Uterus (tissue), 4 donors: ENCODE measurements around the gene P2RY13. TPM values are rescaled to one million over a fixed set of nuclear protein-coding genes. Genes with fewer than 3 reads are reported as not detected.

Experiments used
- DNase-seq, 2 donors: peaks; one replicate each; pipeline ENCODE4 v3.0.0-alpha.2; 2019 to 2020
- H3K27ac ChIP-seq, 2 donors: fragments of 200-600 bp; sonication (generic); 1 replicate in 1 of 2; 2 replicates in 1 of 2; pipeline ENCODE4 v1.5.1; 2016 to 2018
- H3K27me3 ChIP-seq, 2 donors: fragments of 200-600 bp; sonication (generic); one replicate each; pipeline ENCODE4 v1.5.1; 2018 to 2019; ENCODE audit warnings: control low read depth in 1 of 2
- H3K36me3 ChIP-seq, 2 donors: fragments of 200-600 bp; sonication (generic); one replicate each; pipeline ENCODE4 v1.5.1; 2019; ENCODE audit warnings: control low read depth in 1 of 2
- H3K4me1 ChIP-seq, 2 donors: fragments of 200-600 bp; sonication (generic); one replicate each; pipeline ENCODE4 v1.5.1; 2018 to 2019; ENCODE audit warnings: control low read depth in 1 of 2
- H3K4me3 ChIP-seq, 2 donors: fragments of 200-600 bp; sonication (generic); 1 replicate in 1 of 2; 2 replicates in 1 of 2; pipeline ENCODE4 v1.5.1; 2018 to 2019; ENCODE audit warnings: mild to moderate bottlenecking in 1 of 2
- H3K9me3 ChIP-seq, 2 donors: fragments of 200-600 bp; sonication (generic); one replicate each; pipeline ENCODE4 v1.5.1; 2019; ENCODE audit warnings: control low read depth in 1 of 2
- POLR2A ChIP-seq, 2 donors: fragments of 450-650 bp; IDR thresholded peaks; one replicate each; pipeline ENCODE4 v1.6.1; 2016; ENCODE audit warnings: antibody characterized with exemption in 2 of 2, mild to moderate bottlenecking in 1 of 2, moderate library complexity in 1 of 2
- intact Hi-C: fragments of 100-400 bp; cut with DNase I; formaldehyde crosslinking; loops from one replicate; pipeline ENCODE4 v1.15.1; 2023; ENCODE audit warnings: low total_unique reads
- total RNA-seq, 4 donors: library from RNA; depleted of rRNA in 3 of 4; stranded (reverse); fragments of >200 nt in 3 of 4; gene quantifications; one replicate each; pipeline versions ENCODE4 v1.1.0 to v1.2.4, GENCODE V29; 2014 to 2023
- TF ChIP-seq, protein P1 (sequence below), 4 experiments: fragments of 200-600 bp in 2 of 4; fragments of 450-650 bp in 2 of 4; sonication (generic) in 2 of 4; IDR thresholded peaks; one replicate each; pipeline ENCODE4 v1.5.1; 2016 to 2019; ENCODE audit warnings: antibody characterized with exemption in 4 of 4, mild to moderate bottlenecking in 2 of 4, moderate library complexity in 1 of 4
- donor health status: DM: yes; HTN: yes; CAD: no.

Gene P2RY13
- total RNA-seq, 4 donors from 2014 or later, result 0.88 to 1.5 (median 1.2) TPM

DNA sequence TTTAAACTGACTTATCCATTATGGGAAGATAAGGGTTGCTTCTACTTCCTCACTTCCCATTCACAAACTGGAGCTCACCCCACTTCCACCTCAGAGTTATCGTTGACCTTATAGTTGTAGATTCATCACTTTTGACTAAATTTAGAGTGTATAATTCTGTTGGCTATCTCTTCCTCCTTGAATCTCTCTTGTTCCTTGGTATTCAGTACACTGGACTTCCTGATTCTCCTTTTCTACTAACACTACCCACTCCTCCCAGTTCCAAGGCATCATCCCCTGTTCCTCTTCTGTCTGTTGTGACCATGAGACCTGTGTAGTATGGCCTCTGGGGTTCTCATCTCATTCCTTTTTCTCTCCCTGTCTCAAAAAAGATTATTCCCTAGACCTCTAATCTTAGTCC lies 6.8 kb downstream of the P2RY13 start:
- no peak for DNase-seq
- H3K9me3 ChIP-seq, result no peaks in the 10 kb centered on the region
- no peaks in the 10 kb centered on the region for H3K36me3 ChIP-seq
- H3K27ac ChIP-seq, result no peak overlapping the region
- H3K4me1 ChIP-seq, result no peaks in the 10 kb centered on the region
- H3K27me3 ChIP-seq, result no peaks in the 10 kb centered on the region
- H3K4me3 ChIP-seq, result no peak overlapping the region
- TF ChIP-seq, protein P1, sequence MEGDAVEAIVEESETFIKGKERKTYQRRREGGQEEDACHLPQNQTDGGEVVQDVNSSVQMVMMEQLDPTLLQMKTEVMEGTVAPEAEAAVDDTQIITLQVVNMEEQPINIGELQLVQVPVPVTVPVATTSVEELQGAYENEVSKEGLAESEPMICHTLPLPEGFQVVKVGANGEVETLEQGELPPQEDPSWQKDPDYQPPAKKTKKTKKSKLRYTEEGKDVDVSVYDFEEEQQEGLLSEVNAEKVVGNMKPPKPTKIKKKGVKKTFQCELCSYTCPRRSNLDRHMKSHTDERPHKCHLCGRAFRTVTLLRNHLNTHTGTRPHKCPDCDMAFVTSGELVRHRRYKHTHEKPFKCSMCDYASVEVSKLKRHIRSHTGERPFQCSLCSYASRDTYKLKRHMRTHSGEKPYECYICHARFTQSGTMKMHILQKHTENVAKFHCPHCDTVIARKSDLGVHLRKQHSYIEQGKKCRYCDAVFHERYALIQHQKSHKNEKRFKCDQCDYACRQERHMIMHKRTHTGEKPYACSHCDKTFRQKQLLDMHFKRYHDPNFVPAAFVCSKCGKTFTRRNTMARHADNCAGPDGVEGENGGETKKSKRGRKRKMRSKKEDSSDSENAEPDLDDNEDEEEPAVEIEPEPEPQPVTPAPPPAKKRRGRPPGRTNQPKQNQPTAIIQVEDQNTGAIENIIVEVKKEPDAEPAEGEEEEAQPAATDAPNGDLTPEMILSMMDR (IDR thresholded peaks at IDR 0.05), result no peak
- TF ChIP-seq POLR2A (IDR thresholded peaks at IDR 0.05), result no peak
- intact Hi-C loops, result no loop called here

DNA sequence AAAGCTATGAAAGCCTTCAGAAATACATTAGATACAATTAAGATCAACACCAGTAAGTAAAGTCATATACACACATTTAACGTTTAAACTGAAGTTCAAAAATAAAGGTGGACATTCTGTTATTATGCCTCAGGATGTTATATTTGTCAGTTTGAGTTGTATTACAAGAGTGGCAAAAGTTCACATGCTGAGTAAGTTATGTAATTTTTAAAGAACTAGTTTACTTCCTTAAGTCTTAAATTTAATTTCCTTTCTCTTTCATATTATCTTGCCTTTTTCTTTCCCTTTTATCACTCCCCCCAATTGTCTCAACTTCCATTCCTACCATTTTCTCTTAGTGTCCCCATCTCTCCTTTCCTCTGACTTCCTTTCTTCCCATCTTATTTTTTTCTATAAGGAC lies 7.8 kb downstream of the P2RY13 start:
- TF ChIP-seq POLR2A (IDR thresholded peaks at IDR 0.05), result no peak
- TF ChIP-seq, protein P1 (IDR thresholded peaks at IDR 0.05), result no peak
- Histone ChIP-seq H3K27ac (no peak overlapping the region), H3K4me1 (no peaks in the 10 kb centered on the region), H3K36me3 (no peaks in the 10 kb centered on the region), H3K27me3 (no peaks in the 10 kb centered on the region), H3K4me3 (no peak overlapping the region), H3K9me3 (no peaks in the 10 kb centered on the region)
- no peak for DNase-seq
- intact Hi-C loops, result no loop called here

DNA sequence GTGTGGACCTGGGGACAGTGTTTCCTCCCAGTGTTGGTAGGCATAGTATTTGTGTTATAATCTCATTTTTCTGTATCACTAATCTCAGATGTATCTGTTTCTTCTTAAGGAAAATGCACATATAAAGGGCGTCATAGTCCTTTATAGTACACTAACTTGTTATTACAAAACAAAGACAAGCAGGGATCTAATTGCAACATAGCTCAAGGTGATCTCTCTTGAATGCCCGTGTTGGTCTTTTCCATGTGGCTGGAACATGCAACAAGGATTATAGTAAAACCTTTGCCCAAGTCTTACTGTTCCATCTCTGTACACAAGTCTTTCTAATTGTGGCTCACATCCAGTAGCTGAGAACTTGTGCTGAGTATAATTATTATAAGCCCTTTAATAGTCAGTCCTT lies 9.2 kb downstream of the P2RY13 start:
- no peaks in the 10 kb centered on the region for H3K36me3 ChIP-seq
- no peak overlapping the region for H3K4me3 ChIP-seq
- H3K27ac ChIP-seq, result no peak overlapping the region
- no peaks in the 10 kb centered on the region for H3K27me3 ChIP-seq
- intact Hi-C loops, result no loop called here
- no peak for DNase-seq
- H3K4me1 ChIP-seq, result no peaks in the 10 kb centered on the region
- H3K9me3 ChIP-seq, result no peaks in the 10 kb centered on the region
- no peak for TF ChIP-seq POLR2A (IDR thresholded peaks at IDR 0.05)
- TF ChIP-seq, protein P1 (IDR thresholded peaks at IDR 0.05), result no peak

DNA sequence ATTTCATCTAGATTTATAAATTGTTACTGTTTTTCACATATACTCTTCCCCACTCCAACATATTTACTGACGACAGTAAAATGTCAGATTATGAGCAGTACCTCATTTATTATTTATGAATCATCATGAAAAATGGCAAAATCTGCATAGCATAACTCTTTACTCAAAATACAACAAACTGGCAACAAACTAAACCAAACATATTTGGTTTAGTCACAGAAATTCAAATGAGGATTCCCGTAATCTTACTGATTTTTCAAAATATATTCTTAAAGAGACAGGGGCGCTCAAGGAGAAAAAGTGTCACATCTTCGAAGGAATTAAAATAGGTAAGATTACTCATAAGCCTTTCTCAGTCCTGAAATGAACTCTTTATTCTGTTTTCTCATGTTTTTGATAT lies 9.7 kb downstream of the P2RY13 start:
- no peaks in the 10 kb centered on the region for H3K4me1 ChIP-seq
- no peaks in the 10 kb centered on the region for H3K9me3 ChIP-seq
- TF ChIP-seq POLR2A (IDR thresholded peaks at IDR 0.05), result no peak
- DNase-seq, result no peak
- no peak overlapping the region for H3K27ac ChIP-seq
- H3K27me3 ChIP-seq, result no peaks in the 10 kb centered on the region
- H3K36me3 ChIP-seq, result no peaks in the 10 kb centered on the region
- intact Hi-C loops, result no loop called here
- no peak overlapping the region for H3K4me3 ChIP-seq

DNA sequence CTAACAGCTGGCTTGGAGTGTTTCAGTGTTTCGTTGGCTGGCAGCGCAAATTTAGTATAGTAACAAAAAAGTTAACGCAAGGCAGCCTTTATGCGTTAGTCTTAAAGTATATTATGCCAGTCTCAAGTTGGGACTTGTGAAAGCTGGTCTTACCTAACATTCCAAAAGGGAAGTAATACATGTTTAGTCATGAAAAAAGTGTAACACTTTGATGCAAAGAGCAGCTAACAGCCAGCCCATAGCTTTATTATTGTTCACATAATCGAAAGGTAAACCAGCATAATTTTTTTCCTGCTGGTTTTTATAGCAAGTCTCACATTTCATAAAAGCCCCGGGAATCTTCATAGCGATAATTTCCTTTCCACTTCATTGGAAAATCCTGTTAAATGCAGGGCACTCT lies 10.4 kb downstream of the P2RY13 start:
- no peaks in the 10 kb centered on the region for H3K4me1 ChIP-seq
- no peaks in the 10 kb centered on the region for H3K27me3 ChIP-seq
- H3K4me3 ChIP-seq, result no peak overlapping the region
- no peaks in the 10 kb centered on the region for H3K9me3 ChIP-seq
- H3K36me3 ChIP-seq, result no peaks in the 10 kb centered on the region
- TF ChIP-seq, protein P1 (IDR thresholded peaks at IDR 0.05), result no peak
- TF ChIP-seq POLR2A (IDR thresholded peaks at IDR 0.05), result no peak
- H3K27ac ChIP-seq, result no peak overlapping the region
- DNase-seq, result no peak
- intact Hi-C loops, result no loop called here

DNA sequence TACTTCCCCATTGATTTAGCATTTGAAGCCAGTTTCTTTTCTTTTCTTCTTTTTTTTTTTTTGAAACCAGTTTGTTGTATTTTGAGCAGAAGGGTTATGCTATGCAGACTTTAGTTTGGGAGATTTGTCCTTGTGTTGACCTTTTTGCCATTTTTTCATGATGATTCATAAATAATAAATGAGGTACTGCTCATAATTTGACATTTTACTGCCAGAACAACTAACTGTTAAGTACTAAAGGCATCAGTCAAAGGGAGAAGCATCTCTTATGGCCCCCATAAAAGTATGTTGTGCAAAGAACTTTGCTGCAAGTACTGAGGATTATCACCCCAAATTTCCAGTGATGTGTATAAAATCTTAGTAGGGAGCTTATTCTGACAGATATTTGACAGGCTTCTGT lies 11.0 kb downstream of the P2RY13 start:
- Histone ChIP-seq H3K9me3 (no peaks in the 10 kb centered on the region), H3K4me1 (no peaks in the 10 kb centered on the region), H3K27me3 (no peaks in the 10 kb centered on the region), H3K4me3 (no peak overlapping the region), H3K36me3 (no peaks in the 10 kb centered on the region), H3K27ac (no peak overlapping the region)
- TF ChIP-seq POLR2A (IDR thresholded peaks at IDR 0.05), result no peak
- TF ChIP-seq, protein P1 (IDR thresholded peaks at IDR 0.05), result no peak
- intact Hi-C loops, result no loop called here
- no peak for DNase-seq
